Calu3 (cell line): ENCODE results near the gene ABCA4. TPM values are rescaled to one million over a fixed set of nuclear protein-coding genes. Genes with fewer than 3 reads are reported as not detected.

Experiments
- BruUV-seq: library from RNA; stranded (reverse); fragments of 400-500 nt; replicated peaks from 2 replicates; lab custom pipeline; 2021; lab: Mats Ljungman, UMichigan
- CTCF ChIA-PET: fragments of 300-600 bp; sonication (Branson Sonifier 250); formaldehyde crosslinking; loops from one replicate; lab custom pipeline; 2022; ENCODE audit warnings: antibody characterized with exemption; lab: Charles Lee
- DNase-seq: peaks from one replicate; pipeline ENCODE4 v3.0.0; 2022
- H3K27ac Mint-ChIP-seq: one replicate; pipeline ENCODE4 v1.8.0; 2022; ENCODE audit warnings: mixed read lengths; ENCODE audit not compliant: unreplicated experiment
- H3K27me3 Mint-ChIP-seq: one replicate; pipeline ENCODE4 v1.8.0; 2022; ENCODE audit warnings: mixed read lengths; ENCODE audit not compliant: unreplicated experiment
- H3K36me3 Mint-ChIP-seq: one replicate; pipeline ENCODE4 v1.8.0; 2022; ENCODE audit warnings: mild to moderate bottlenecking, moderate library complexity, mixed read lengths; ENCODE audit not compliant: insufficient read depth, unreplicated experiment
- H3K4me1 Mint-ChIP-seq: one replicate; pipeline ENCODE4 v1.8.0; 2022; ENCODE audit warnings: mild to moderate bottlenecking, low read depth, mixed read lengths; ENCODE audit not compliant: unreplicated experiment
- H3K4me3 Mint-ChIP-seq: one replicate; pipeline ENCODE4 v1.8.0; 2022; ENCODE audit warnings: mild to moderate bottlenecking, low read depth, moderate library complexity, mixed read lengths; ENCODE audit not compliant: unreplicated experiment
- H3K9me3 Mint-ChIP-seq: one replicate; pipeline ENCODE4 v1.8.0; 2022; ENCODE audit warnings: low read depth, mixed read lengths; ENCODE audit not compliant: unreplicated experiment
- intact Hi-C: fragments of 100-400 bp; cut with micrococcal nuclease; formaldehyde crosslinking; loops from one replicate; pipeline ENCODE4 v1.10.0; 2022; ENCODE audit not compliant: unreplicated experiment
- total RNA-seq: library from RNA; stranded (reverse); gene quantifications from 2 replicates; pipeline ENCODE4 v1.2.3, GENCODE V29; 2022
- TF ChIP-seq, protein P1 (sequence below): fragments of 200-600 bp; IDR thresholded peaks from one replicate; pipeline ENCODE4 v1.8.0; 2022; ENCODE audit warnings: antibody characterized with exemption; ENCODE audit not compliant: unreplicated experiment

The ABCA4 gene
- total RNA-seq, 1 experiment from 2014 or later, result 0.31 TPM

DNA sequence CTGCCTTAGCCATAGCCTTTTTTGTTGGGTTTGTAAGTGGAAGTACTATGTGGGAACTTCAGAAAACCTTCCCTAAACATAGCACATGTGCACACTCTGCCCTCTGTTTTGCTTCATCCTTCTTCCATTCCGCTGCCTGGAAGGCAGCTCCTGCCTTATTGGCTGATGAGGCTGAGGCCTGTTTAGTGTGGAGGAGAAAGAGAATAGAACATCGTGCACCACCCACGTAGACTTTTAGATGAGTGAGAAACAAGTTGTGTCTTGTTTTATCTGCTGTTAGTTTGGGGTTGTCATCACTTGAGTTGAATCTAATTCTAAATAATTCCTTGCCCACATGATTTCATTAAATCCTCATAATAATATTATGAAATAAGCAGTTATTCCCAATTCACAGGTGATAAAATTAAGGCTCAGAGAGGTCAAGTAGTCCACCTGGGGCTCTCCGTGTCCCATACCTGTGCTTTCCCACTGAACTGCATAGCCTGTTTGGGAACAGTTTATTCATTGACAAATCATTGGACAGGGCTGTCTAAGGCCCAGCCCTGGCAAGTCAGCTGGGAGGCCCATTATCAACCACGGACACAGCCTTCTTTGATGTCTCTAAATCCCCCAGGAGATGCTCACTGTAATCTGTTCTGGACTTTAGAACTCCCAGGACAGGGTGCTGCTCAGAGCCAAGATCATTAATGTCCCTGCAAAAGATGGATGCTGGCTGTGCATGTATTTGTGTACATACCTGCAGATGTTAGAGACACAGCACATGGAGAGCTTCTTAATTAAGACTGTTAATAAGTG lies 93.0 kb downstream of the ABCA4 start:
- H3K36me3 Mint-ChIP-seq, result no peaks in the 10 kb centered on the region
- no peak for DNase-seq
- no peak overlapping the region for H3K4me3 Mint-ChIP-seq
- no peaks in the 10 kb centered on the region for H3K9me3 Mint-ChIP-seq
- CTCF ChIA-PET, result interaction anchor here (0.8 to 3.1 kb wide), 2 partner anchors 308 to 436 kb away, joined by 3 to 30 read pairs; no protein-coding TSS in a partner anchor
- no TSS peak for BruUV-seq
- TF ChIP-seq, protein P1, sequence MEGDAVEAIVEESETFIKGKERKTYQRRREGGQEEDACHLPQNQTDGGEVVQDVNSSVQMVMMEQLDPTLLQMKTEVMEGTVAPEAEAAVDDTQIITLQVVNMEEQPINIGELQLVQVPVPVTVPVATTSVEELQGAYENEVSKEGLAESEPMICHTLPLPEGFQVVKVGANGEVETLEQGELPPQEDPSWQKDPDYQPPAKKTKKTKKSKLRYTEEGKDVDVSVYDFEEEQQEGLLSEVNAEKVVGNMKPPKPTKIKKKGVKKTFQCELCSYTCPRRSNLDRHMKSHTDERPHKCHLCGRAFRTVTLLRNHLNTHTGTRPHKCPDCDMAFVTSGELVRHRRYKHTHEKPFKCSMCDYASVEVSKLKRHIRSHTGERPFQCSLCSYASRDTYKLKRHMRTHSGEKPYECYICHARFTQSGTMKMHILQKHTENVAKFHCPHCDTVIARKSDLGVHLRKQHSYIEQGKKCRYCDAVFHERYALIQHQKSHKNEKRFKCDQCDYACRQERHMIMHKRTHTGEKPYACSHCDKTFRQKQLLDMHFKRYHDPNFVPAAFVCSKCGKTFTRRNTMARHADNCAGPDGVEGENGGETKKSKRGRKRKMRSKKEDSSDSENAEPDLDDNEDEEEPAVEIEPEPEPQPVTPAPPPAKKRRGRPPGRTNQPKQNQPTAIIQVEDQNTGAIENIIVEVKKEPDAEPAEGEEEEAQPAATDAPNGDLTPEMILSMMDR, result no peak
- intact Hi-C loops, result no loop called here
- no peak overlapping the region for H3K27ac Mint-ChIP-seq
- H3K27me3 Mint-ChIP-seq, result peaks cover 10% of the 10 kb centered on the region
- H3K4me1 Mint-ChIP-seq, result peaks cover 16% of the 10 kb centered on the region

GRCh38 chr1:94026619-94027380 lies 94.1 kb downstream of the ABCA4 start:
- Mint-ChIP-seq H3K27ac (no peak overlapping the region), H3K9me3 (no peaks in the 10 kb centered on the region), H3K36me3 (no peaks in the 10 kb centered on the region), H3K27me3 (peaks cover 10% of the 10 kb centered on the region), H3K4me1 (peaks cover 24% of the 10 kb centered on the region), H3K4me3 (no peak overlapping the region)
- intact Hi-C loops, result loop anchor here (1.0 kb wide), 2 partner anchors 310 to 437 kb away; no protein-coding TSS in a partner anchor
- BruUV-seq, result no TSS peak
- TF ChIP-seq, protein P1, result no peak
- no peak for DNase-seq
- CTCF ChIA-PET, result interaction anchor here (0.8 to 3.1 kb wide), 6 partner anchors 13 to 437 kb away, joined by 3 to 30 read pairs (median 7); no protein-coding TSS in a partner anchor

DNA sequence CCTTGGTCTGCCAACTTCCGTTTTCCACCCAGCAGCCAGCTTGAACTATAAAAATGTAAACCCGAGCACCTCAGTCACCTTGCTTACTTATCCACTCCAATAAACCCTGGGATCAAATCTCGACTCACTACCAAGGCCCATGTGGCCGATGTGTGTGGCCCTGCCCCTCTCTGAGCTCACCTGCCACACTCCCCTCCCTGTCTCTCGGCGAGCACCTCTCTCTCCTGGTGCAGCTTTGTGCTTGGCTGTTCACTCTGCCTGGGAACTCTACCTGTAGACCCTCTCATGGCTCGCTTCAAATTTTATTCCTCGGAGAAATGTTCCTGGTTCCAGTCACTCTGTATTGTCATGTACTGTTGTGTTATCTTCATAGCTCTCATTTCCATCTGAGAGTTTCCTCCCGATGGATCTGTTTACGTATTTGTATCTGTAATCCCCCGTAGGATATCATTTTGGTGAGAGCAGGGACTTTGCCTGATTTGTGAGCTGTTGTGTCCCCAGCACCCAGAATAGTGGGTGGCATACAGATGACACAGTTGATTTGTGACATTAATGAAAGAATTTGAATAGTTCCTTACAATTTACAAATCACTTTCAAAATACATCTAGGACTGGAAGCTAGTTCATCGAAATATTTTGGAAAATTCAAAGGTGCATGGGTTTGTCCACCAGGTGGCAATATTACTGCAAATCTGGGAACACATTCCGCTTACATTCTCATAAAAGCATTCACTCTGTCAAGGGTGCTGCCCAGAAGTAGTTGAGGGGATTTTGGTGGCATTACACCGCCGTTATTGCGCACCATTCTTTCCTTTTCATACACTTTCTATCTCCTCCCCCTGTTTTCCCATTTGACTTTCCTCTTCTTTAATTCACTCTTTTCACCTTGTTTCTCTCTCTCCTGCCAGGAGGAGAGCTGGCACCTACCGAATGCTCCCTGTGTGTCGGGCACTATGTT lies 95.3 kb downstream of the ABCA4 start:
- TF ChIP-seq, protein P1, result no peak
- DNase-seq, result peak; percentile 54
- Mint-ChIP-seq H3K4me1 (peaks cover 33% of the 10 kb centered on the region), H3K27me3 (peaks cover 10% of the 10 kb centered on the region), H3K36me3 (no peaks in the 10 kb centered on the region), H3K27ac (no peak overlapping the region), H3K4me3 (peak overlapping the region; percentile 32), H3K9me3 (no peaks in the 10 kb centered on the region)
- CTCF ChIA-PET, result interaction anchor here (0.6 to 3.1 kb wide), 9 partner anchors 14 to 735 kb away, joined by 3 to 30 read pairs (median 5); no protein-coding TSS in a partner anchor
- no TSS peak for BruUV-seq
- intact Hi-C loops, result loop anchor here (1.0 kb wide), 2 partner anchors 311 to 438 kb away; no protein-coding TSS in a partner anchor
